Hematopoietic multipotent progenitor cell treated with erythropoietin and hydrocortisone succinate and interleukin-3 and kit ligand, for 15 days (in vitro differentiated cells): ENCODE data around the gene MAPK8IP1.

Source experiments
- DNase-seq: peaks from one replicate; pipeline ENCODE4 v3.0.0-alpha.2; 2015; ENCODE audit warnings: low spot score

Gene MAPK8IP1

DNA sequence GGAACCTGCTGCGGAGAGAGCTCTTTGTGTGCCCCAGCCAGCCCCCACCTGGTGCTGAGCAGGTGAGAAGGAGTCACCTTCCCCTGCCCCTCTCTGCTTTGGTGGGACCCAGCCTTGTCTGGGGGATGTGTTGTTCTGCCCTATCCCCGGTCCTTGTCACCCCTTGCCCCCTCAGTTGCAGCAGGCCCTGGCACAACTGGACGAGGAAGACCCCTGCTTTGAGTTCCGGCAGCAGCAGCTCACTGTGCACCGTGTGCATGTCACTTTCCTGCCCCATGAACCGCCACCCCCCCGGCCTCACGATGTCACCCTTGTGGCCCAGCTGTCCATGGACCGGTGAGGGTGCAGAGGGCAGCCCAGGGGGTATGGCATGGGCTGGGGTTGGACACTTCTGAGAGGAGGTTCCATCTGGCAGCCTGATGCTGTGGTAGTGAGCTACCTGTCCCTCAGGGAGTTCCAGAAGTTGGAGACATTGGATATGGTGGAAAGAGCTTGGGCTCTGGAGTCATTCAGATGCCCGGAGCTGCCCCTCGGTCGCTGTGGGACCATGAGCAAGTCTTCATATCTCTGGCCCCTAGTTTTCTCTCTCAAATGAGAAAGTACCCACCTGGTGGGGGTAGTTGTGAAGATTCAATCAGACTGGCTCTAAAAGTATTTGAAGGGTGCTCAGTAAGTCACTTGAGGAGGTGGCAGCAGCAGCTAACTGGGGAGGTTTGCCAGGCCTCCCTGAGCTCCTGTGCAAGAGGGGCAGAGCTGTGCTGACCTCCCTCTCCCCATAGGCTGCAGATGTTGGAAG is 41.3 kb downstream of the MAPK8IP1 start:
- DNase-seq = no peak

- no peak for DNase-seq
Observed at GRCh38 chr11:45927332-45927683, 41.9 kb downstream of the MAPK8IP1 start.

DNA sequence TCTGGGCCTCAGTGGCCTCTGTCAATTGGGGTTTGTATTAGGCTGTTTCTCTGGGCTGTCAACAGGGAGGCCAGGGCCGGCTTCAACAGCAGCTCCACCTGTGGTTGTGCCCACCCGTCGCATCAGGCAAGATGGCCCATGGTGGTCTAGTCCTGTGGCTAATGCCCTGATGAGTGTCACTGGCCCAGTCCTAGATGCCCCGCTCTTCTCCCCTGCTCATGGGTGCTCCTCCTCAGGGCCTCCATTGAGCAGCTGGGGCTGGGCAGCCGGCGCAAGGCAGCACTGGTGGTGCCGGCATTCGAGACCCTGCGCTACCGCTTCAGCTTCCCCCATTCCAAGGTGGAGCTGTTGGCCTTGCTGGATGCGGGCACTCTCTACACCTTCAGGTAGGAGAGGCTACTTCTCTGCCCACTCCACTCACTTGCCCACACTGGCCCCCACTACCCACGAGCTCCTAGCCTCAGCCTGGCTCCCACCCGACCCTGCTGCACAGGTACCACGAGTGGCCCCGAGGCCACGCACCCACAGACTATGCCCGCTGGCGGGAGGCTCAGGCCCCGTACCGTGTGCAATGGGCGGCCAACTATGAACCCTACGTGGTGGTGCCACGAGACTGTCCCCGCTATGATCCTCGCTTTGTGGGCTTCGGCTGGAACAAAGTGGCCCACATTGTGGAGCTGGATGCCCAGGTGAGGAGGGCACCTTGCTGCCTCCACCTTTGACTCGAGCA is 42.4 kb downstream of the MAPK8IP1 start:
- no peak for DNase-seq

DNA sequence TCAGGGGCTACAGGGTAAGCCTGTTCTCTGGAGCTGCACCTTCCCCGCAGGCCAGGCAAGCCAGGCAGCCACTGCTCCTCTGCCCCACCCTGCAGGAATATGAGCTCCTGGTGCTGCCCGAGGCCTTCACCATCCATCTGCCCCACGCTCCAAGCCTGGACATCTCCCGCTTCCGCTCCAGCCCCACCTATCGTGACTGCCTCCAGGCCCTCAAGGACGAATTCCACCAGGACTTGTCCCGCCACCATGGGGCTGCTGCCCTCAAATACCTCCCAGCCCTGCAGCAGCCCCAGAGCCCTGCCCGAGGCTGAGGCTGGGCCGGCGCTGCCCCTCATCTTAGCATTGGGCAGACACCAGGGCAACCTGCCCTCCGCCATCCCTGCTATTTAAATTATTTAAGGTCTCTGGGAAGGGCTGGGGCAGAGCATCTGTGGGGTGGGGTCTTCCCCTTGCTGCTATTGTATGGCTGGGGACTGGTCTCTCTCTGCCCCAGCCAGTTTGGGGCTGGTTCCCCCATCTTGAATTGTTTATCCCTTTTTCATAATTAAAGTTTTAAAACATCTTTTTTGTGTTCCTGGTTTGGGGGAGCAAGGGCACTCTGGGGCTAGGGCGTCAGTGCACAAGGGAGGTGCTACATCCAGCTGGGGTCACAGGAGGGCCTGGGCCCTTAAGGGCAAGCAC is 43.2 kb downstream of the MAPK8IP1 start:
- no peak for DNase-seq

GRCh38 chr11:45929486-45930030 is 44.1 kb downstream of the MAPK8IP1 start:
- DNase-seq = no peak

DNA sequence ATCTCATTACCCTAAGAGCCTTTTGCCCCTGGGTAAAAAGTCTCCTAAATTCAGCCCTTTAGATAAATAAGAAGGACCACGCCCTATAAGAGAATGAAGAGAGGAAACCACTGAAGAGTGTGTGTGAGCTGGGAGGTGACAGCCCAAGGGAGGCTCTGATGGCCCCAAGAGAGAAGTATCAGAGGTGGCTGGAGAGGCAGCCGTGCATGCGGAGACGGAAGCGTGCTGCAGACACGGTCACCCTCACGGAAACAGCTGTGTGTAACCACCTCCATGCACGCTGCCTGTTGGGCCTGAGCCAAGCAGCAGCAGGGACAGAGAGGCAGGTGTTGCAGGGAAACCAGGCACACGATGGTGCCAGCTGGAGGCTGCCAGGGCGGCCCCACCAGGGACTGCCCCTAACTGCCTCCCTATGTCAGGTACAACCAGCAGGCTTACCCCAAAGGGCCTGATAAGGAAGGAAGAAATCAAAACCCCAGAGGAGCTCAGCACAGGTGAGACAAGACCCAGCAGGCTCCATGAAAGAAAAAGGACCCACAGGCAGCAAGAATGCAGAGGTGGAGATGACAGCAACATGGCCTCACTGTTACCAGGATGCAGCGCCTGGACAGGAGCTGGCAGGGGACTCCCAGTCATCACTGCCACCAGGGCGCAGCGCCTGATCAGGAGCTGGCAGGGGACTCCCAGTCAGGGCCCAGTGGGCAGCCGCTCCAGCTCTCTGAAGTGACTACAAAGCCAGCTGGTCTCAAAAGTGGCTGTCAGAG is 44.8 kb downstream of the MAPK8IP1 start:
- DNase-seq = no peak

GRCh38 chr11:45930951-45931570 is 45.6 kb downstream of the MAPK8IP1 start:
- DNase-seq = no peak

- DNase-seq = no peak
Observed at GRCh38 chr11:45931739-45932138, 46.3 kb downstream of the MAPK8IP1 start.

GRCh38 chr11:45932217-45932616 is 46.8 kb downstream of the MAPK8IP1 start:
- no peak for DNase-seq

DNA sequence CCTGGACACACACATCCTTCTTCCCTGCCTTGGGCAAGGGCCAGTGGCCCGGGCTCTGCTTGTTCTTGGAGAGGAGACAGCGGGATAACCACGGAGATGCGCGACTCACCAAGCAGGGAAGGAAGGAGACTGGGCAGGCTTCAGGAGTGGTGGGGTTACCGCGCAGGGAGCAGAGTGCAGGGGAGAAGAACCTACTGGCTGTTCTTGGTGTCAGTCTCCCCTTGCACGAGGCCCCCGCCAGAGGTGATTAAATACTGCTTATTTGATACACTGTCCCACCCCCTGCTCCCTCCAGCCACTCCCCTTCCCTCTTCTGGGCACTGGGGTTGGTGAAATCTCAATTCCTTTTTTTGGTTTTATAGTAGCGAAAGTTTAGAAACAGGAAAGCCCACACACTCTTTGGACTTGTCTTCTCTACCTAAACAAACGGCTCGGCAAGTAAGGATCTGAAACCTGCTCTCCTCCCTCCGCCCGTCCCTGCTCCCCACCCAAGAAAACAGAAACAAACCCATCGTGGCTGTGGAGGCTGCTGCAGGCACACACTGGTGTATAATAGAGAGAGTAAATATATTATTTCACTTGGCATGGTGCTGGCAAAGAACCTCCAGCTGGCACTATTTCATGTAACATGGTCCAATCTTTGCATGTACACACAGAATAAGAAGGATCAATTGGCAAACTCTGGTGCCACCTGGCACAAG is 47.8 kb downstream of the MAPK8IP1 start:
- DNase-seq = no peak

GRCh38 chr11:45933846-45934579 is 48.6 kb downstream of the MAPK8IP1 start:
- no peak for DNase-seq

GRCh38 chr11:45934580-45935318 is 49.3 kb downstream of the MAPK8IP1 start:
- no peak for DNase-seq

GRCh38 chr11:45935349-45936064 is 50.1 kb downstream of the MAPK8IP1 start:
- DNase-seq = no peak

DNA sequence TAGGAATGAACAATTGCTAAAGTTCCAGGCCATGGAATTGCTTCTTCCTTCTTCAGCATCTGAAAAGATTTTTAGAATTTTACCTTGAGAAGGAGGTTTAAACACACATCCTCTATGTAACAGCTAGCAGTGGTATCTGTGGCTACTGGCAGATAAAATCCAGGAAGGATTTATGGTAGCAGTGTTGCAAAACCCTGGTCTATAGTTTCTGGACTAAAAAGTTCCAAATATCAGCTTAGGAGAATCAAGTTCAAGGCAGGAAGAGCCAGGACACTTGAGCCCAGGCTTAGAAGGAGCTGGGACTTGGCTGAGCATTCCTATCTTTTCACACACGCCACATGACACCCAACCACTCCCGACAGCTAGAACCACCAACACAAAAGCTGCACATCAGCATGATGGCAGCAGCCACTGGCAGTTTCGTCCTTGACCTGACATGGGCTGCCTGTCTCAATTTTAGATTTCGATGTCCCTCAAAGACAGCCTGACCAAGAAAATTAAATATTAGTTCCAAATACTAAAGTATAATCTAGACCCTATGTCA is 51.1 kb downstream of the MAPK8IP1 start:
- DNase-seq = no peak

DNA sequence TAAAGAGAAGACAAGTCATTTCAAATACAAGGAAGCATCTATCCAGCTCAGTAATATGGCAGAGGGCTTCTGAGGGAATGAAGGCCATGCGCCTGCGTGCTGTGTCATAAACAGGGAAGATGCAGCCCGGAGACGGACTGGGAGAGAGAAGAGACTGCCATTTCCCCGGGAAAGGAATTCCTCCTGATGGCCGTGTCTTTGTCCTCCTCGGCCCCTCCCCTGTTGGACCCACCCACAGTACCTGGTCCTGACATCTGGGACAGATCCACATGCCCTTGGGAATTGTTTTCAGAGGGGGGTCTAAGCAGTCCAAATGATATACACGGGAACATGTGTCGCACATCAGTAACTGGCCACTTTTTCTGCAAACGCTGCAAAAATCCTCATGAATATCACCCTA is 52.5 kb downstream of the MAPK8IP1 start:
- no peak for DNase-seq

- DNase-seq = no peak
Observed at GRCh38 chr11:45939836-45940235, 54.4 kb downstream of the MAPK8IP1 start.

DNA sequence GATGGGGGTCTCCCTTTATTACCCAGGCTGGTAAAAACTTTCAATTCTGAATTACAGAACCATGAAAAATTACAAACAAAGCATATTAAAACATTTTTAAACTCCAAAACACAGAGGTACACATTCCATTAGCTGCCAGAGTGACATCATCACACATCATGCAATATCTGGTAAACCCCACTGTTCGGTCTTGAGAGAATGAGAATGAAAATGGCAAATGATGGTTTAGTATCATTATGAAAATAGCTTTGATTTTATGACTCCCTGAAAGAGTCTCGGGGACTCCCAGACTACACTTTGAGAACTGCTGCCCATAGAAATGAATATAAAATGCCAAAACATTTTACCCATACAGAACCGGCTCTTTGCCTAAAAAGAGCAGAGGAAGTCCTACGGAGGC is 55.8 kb downstream of the MAPK8IP1 start:
- DNase-seq = no peak

GRCh38 chr11:45942381-45942780 is 56.9 kb downstream of the MAPK8IP1 start:
- no peak for DNase-seq
